Measurements from ENCODE around the gene ZCCHC13.
"Not testable (repeated sequence)": the region's sequence is repeated elsewhere in the genome, so short reads cannot be mapped to it uniquely, and the experiment has no call there.

Gene ZCCHC13

DNA sequence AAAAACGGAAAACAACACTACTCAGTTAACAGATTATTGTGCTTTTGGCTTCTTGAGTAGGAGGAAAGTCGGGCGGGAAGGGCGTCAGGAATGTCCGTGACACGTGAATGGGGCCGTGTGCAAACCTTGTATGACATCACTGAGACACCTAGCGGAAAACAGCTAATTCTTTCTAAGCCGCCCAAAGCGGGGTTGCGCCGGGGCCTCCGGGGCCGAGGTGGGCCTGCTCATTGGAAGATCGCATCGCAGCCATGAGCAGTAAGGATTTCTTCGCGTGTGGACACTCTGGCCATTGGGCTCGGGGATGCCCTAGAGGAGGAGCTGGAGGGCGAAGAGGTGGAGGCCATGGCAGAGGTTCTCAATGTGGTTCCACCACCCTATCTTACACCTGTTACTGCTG, at the start of gene ZCCHC13:
Gene ZCCHC13 (plus strand): TSS at position 165 of the 400 bp plus-strand sequence. CDS start 87 bp downstream, at position 252.
- no peak for DNase-seq (ENCODE audit: low spot score)

DNA sequence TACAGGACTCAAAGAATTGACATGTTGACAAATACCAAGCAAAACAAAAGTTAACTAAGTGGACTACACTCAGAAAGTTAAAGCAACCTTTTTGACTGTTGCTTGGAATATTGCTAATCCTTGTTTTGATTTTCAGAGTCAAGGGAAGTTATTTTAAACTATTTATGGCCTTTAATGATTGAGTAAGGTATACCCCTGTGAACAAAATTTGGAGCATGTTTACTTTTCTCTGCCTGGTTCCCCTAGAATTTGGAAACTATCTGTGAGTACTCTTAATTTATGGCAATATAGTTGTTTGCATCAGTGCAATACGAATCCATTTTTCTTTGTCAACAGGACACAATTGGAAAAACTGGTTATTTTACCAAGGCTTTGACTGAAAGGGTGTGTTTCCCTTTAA, 45.9 kb upstream of the ZCCHC13 start:
- not testable (repeated sequence) for DNase-seq (ENCODE audit: low spot score)

DNA sequence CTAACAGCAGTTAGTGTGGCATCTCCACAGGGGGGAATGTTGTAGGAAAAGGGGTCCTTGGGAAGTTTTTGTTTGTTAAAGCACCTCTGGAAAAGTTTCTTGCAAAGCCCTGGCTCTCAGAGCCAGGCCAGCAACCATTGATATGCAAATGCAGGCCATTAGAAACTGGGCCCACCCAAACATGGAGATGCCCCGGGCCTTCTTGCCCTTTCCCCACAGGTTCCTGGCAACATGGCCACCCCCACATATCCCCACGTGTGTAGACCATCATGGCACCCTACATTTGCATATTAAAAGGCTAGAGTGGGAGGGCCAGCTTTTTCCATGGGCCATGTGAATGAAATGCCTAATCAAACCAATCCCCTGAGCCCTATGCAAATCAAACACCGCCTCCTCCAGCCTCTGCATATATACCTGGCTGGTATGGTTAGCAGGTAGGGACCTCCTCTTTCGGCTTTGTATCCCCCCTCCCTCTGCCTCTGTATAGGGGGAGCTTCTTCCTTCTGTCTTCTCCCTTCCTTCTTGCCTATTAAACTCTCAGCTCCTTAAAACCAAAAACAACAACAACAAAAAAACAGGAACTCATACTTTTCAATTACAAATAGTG, 44.0 kb upstream of the ZCCHC13 start:
- no peak for DNase-seq (ENCODE audit: low spot score)

DNA sequence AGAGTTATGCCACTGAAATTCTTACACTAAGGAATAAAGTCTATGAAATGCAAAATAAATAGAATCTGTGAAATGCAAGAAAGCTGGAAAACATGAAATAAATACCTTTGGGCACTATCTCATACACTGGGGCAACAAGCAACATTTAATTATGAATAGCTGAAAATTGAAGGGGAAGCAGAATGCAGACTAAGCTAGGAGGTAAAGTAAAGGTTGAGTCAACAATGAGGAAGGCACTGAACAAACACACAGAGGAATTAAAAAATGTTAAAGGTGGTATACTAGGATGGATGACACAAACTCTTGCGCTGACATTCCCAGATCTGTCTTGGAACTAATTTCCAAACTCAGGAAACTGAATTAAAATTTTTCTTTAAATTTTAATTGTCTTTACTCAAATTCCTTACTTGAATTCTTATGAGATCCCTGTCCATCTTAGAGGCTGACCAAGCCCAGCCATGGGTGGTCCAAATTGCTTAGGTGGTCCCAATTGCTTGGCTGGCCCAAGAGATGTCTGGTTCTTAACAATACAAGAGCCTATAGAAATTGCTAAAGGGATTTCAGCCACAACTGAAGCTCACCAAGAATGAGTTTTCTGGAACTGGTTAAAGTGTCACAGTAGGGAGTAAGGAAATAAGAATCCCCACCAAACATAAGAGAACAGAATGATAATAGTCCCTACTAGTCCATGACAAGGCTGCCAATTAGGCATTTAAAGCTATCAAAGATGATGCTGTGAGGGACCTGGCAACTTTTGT, 41.3 kb upstream of the ZCCHC13 start:
- no peak for DNase-seq (ENCODE audit: low spot score)

DNA sequence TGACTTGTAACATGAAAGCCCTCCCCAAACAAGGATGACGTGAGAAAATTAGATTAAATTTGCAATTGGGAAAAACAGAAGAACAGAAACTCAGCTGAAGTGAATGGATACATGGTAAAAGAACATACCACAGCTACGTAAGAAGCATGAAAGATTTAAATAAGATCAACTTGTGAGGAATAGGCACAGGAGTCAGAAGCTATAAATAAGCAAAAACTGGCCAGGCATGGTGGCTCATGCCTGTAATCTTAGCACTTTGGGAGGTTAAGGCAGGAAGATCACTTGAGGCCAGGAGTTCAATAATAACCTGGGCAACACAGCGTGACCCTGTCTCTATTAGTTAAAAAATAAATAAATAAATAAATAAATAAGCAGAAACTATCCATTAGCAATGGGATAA, 33.6 kb upstream of the ZCCHC13 start:
- DNase-seq (ENCODE audit: low spot score): no peak

DNA sequence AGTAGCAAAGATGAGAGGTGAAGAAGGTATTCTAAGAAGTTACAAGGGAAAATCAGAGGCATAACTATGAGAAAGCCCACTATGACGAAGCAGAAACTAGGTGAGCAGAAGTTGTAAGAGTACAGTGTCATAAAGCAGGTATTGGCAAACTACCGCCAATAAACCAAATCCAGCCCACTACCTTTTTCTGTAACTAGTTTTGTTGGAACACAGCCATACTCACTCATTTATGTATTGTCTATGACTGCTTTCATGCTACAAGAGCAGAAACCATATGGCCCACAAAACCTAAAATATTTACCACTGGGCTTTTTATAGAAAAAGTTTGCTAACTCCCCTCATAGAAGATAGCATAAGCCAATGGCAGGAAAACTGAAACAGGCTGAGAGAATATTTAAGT, 31.8 kb upstream of the ZCCHC13 start:
- no peak for DNase-seq (ENCODE audit: low spot score)

DNA sequence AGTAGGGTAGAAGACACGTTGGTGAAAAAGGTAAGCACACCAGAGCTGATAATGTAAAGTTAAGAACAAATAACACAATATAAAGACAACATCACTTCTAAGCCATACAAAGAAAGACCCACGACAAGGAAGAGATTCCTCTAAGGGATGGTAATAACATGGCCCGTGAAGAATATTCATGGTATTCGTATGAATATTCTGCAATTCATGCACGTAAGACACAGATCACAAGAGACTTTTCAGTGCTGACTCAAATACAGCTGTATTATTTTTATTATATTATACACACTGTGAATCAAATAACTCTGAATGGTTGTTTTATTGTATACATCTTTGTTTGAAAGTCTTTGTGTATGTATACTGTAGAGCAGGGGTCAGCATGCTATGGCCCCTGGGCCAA, 29.5 kb upstream of the ZCCHC13 start:
- no peak for DNase-seq (ENCODE audit: low spot score)

DNA sequence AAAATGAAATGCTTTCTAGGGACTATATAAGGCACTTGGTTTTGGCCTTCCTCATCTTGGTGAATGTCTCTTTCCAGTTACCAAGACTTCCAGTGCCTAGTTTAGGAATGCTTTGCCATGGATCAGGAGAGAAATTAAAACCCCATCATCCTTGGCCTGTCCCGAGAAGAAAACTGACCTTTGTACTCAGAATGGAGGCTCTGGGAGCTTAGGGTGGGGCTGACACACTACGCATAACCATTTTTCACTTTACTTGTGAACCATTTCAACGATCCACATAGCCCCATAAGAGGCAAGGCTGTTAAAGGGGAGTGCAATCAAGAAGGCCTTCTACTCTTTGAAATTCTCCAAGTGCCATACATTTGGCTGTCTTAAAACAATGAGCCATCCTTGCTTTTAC, 26.7 kb upstream of the ZCCHC13 start:
- DNase-seq (ENCODE audit: low spot score): no peak

DNA sequence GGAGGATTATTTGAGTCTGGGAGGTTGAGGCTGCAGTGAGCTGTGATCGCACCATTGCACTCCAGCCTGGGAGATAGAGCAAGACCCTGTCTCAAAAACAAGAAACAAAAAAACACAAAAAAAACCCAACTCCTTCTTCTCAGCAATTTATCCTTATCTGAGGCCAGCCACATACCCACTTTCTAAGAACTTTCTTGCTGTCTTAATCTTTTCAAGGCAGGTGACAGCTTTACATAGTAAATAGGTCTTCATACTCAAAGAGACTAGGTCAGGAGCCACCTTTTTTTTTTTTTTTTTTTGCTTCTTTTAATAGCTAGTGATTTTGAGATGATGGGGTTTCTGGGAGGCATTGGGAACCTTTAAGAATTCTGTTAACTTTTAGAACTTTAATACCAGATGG, 26.1 kb upstream of the ZCCHC13 start:
- DNase-seq (ENCODE audit: low spot score): peak; percentile 3

DNA sequence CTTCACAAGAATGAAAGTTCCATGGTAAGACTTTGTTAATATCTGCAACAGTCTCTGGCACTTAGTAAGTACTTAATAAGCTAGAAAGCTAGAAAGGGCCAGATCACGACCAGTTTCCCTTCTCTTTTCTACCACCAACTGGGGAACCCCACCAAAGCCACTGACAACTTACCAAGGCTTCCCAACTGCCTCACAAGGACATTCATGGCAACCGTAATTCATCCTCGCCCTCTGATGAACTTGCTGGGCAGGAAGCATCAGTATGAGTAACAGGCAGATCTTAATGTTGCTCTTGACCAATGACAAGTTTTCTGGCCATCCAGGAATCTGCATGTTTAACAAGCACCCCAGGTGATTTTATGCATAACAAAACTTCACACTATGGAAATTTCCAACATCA, 23.2 kb upstream of the ZCCHC13 start:
- no peak for DNase-seq (ENCODE audit: low spot score)

DNA sequence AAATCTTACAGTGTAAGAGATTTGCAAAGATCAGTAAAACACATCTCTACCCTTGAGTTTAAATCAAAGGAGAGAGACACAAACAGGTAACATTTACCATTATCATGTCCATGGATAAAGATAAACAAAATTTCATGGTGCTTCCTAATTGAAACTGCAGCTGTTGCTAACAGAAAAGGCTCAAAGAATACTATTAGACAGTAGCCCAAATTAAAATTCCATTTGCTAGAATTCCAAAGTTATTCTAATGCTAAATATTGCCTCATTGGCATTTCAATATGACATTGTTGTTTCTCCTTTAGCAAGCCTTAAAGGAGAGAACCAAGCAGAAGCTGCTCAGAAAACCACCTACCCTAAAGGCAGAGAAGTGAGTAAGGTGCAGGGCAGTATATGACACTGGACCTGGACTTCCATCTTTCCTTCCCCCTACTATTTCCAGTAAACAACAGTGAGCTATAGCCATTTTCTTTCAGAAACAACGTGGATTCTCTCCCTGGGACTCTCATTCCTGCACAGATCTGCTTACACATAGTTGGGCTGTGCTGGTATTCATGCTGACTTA, 19.5 kb upstream of the ZCCHC13 start:
- no peak for DNase-seq (ENCODE audit: low spot score)

DNA sequence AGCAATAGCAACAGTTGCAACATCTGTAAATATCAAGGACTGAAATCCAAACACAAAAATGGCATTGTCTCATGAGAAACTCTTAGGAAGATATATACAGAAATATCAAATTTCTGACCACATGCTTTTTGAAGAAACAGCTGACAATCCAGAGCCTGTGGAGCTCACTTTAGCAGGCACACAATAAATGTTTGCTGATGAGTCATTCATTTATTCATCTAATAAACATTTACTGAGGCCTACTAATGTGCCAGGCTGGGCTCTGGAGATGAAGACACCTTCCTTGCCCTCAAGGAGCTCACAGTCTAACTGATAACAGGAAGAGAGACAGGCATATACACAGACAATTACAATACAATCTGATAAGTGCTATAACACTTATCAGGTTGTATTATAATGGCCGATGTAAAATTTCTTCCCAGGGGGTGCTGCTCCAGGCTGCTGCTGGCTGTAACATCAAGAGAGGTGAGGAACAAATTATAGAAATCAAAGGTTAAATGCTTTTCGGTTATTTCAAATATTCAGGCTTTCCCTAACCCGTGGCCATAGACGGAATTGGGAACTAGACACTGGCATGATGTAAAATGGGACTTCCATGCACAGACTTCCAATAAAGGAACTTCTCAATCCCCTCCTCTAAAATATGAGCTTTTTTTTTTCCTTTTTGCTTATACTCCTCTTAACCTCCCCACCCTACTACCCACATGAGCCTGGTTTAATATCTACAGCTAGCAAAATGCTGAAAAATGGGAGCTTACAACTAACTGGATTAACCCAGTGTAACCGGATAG, 16.8 kb upstream of the ZCCHC13 start:
- no peak for DNase-seq (ENCODE audit: low spot score)

DNA sequence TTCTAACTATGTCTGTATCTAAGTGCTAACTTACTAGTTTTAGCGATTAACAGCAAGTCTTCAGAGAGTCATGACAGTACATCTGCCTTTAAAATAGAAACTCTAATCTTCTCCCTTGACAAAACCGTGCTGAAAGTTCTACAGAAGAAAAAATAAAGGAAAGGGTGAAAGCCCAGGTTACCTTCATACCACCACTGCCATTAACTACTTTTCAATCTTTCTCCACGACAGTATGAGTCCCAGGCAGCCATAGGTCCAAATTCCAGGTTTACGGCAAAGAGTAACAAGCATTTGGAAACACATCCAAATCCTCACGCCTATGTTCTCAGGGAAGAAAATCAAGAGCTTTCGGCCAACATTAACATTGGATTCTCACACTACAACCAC, 12.4 kb upstream of the ZCCHC13 start:
- no peak for DNase-seq (ENCODE audit: low spot score)

DNA sequence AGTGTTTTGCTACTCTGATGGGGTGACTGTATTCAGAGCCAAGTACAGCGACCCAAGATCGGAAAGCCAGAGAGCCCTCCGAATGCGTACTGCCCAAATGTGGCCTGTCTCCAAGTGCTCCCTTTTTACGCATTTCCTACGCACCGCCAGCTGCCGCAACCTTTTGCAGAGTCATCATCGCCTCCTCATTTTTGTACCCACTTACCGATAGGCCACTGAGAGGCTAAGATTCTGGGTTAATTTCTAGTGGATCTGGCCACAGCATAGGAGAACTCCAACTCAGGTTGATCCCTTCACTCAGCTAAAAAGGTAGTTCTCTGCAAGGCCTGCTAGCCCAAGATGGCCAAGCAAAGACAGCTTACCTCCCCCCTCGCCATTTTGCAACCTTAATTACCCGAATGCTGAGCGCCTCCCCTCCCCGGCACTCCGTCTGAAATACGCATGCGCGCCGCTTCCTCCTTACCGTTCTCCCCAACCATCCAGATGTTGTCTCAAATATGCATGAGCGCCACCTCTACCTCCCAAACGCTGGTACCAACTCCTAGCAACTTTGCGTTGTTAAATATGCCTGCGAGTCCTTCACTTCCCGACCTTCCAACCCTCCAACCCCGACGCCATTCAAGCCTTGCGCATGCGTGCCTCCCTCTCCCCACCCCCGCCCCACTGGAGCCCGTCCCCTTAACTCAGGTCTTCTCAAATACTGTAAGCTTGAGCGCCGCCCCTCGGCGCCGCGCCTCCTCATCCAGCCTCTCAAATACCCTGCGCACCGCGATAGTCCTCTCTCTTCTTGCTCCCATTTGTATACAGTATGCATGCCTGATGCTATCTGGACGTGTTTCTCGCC, 11.8 kb upstream of the ZCCHC13 start:
- peak; percentile 85 for DNase-seq (ENCODE audit: low spot score)

DNA sequence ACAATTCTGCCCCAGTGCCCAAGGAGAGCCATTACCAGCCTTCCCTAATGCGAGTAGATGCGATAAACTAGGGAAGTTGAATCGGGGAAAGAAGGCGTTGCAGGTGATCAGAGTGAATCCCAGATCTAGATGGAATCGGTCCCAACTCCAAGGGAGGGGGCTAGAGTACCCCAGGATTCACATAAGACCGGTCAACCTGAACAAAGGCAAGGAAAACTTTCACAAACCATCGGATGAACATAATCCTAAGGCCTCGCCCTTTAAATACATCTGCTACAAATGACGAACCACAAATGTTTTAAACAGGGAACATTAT, 11.2 kb upstream of the ZCCHC13 start:
- no peak for DNase-seq (ENCODE audit: low spot score)

DNA sequence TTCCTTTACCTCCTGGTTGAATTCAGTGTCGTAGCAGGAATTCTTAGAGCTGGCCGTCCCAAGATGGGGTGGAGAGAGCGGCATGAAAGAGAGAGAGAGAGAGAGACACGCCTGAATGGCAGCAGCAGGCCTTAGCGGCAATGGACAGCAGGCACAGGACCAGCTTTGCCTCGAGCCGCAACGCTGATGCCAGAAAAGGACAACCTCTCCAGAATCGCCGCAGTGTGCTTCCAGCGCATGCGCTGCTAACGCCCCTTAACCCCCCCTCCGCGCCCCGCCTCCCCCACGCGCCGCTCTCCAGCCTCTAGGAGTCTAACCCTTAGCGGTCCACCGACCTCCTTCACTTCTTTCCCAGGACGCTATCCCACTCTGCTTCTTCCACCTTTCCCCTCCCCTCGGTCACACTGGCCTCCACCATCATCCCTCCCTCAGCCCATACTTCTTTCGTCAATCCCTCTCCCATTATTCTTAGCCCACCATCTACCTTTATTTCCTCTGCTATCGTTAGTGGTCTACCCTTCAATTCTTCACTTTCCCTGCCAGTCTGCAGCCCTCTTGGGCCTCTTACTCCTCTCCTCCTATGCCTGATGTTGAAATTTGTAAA, 10.5 kb upstream of the ZCCHC13 start:
- DNase-seq (ENCODE audit: low spot score): peak; percentile 65

DNA sequence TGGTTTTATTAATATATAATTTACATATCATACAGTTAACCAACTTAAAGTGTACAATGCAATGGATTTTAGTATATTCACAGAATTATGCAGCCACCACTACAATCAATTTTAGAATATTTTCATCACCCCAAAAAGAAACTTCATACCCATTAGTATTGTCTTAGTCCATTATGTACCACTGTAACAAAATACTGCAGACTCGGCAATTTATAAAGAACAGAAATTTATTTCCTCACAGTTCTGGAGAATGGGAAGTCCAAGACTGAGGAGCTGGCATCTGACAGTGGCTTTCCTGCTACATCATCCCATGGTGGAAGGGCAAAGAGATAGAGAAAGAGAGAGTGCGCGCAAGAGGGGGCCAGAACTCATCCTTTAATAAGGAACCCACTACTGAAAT, 8.9 kb upstream of the ZCCHC13 start:
- no peak for DNase-seq (ENCODE audit: low spot score)

DNA sequence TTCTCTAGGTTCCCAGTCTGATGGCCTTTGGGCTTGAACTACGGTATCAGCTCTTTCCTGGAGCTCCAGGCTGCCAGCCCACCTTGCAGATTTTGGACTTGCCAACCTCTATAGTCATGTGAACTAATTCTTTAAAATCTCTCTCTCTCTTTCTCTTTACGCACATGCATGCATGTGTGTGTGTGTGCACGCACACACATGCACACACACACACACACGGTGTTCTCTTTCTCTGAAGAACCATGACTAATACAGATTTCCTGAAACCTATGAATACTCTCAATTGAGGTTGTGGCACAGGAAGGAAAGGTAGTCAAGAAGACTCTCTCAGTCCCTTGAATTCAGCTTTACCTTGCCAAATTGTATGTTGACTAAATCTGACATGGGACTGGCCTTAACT, 6.2 kb upstream of the ZCCHC13 start:
- DNase-seq (ENCODE audit: low spot score): no peak

DNA sequence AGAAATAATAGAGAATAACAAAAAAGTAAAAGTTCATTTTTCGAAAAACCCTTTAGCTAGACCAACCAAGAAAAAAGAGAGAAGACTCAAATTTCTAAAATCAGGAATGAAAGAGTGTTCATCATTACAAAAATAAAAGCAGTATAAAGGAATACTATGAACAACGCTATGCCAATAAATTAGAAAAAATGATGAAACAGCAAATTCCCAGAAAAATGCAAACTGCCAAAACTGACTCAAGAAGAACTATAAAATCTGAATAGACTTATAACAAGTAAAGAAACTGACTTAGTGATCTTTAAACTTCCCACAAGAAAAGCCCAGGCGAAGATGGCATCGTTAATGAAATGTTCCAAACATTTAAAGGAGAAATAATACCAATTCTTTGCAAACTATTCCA, 3.1 kb upstream of the ZCCHC13 start:
- DNase-seq (ENCODE audit: low spot score): no peak

DNA sequence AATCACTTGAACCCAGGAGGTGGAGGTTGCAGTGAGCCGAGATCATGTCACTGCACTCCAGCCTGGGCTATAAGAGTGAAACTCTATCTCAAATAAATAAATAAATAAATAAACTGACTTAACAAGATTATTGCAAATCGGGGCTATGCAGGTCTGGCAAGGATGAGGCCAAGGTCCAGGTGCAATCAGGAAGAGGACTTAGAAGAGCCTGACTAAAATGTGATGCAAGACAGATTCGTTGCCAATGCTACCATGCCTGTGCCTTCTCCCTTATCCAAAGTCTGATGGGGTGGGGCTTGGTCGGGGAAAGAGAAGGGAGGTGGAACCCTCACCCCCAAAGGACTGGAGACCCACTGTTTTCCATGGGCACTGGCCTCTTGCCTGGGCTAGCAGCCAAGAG, 14.7 kb downstream of the ZCCHC13 start:
- no peak for DNase-seq (ENCODE audit: low spot score)

DNA sequence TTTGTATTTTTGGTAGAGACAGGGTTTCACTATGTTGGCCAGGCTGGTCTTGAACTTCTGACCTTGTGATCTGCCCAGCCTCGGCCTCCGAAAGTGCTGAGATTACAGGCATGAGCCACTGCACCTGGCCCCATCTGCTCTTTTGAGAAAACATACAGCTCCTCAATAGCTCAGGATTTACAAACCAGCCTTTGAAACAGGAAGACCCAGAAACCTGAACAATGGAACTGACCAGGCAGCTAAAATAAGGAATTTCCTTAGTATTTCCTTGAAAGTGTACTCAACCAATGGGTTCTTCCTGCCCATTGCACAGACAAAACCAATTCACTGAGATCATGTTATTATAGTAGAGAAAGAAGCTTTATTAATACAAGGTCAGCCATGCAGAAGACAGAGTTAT, 15.3 kb downstream of the ZCCHC13 start:
- not testable (repeated sequence) for DNase-seq (ENCODE audit: low spot score)

DNA sequence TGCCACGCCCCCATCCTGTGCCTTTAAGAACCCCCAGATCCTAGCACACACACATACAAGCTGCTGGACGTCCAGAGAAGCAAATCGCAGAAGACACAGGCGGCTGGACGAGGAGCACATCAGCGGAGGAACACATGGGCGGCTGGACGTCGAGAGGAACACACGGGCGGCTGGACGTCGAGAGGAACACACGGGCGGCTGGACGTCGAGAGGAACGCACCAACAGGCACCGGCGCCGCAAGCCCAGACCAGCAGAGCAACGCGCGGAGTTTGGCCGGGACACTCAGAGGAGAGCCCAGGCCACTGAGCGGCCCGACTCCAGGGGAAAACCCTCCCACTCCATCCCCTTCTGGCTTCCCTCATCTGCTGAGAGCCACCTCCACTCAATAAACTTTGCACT, 17.2 kb downstream of the ZCCHC13 start:
- no peak for DNase-seq (ENCODE audit: low spot score)

All from hematopoietic multipotent progenitor cell treated with erythropoietin and hydrocortisone succinate and interleukin-3 and kit ligand, for 15 days (in vitro differentiated cells).